Heart right ventricle (tissue), 16 donors: ENCODE measurements around the gene DHRS1. TPM values are rescaled to one million over a fixed set of nuclear protein-coding genes. Genes with fewer than 3 reads are reported as not detected.

Source experiments
- ATAC-seq, 8 donors: fragments of 200-7000 bp; cut with Tn5 transposase; one replicate each; pipeline ENCODE4 v1.9.1; 2020; ENCODE audit warnings: mild to moderate bottlenecking in 8 of 8, moderate library complexity in 8 of 8, moderate number of reproducible peaks in 1 of 8
- DNase-seq, 2 donors: peaks; one replicate each; pipeline ENCODE4 v3.0.0-alpha.2; 2020
- H3K27ac ChIP-seq, 10 donors: fragments of 200-600 bp; sonication (generic) in 2 of 10; one replicate each; pipeline versions ENCODE4 v1.5.0 to v1.8.0; 2020 to 2022; ENCODE audit warnings: mild to moderate bottlenecking in 3 of 10
- H3K27me3 ChIP-seq, 7 donors: fragments of 200-600 bp; one replicate each; pipeline ENCODE4 v1.8.0; 2021 to 2022; ENCODE audit warnings: mild to moderate bottlenecking in 2 of 7
- H3K36me3 ChIP-seq, 9 donors: fragments of 200-600 bp; sonication (generic) in 1 of 9; one replicate each; pipeline versions ENCODE4 v1.5.0 to v1.8.0; 2020 to 2022; ENCODE audit warnings: mild to moderate bottlenecking in 2 of 9
- H3K4me1 ChIP-seq, 9 donors: fragments of 200-600 bp; sonication (generic) in 1 of 9; one replicate each; pipeline versions ENCODE4 v1.5.0 to v1.8.0; 2020 to 2022; ENCODE audit warnings: mild to moderate bottlenecking in 4 of 9
- H3K4me3 ChIP-seq, 10 donors: fragments of 200-600 bp; sonication (generic) in 2 of 10; one replicate each; pipeline versions ENCODE4 v1.5.0 to v1.8.0; 2020 to 2022; ENCODE audit warnings: mild to moderate bottlenecking in 7 of 10, moderate library complexity in 2 of 10
- H3K9me3 ChIP-seq, 11 donors: fragments of 200-600 bp in 10 of 11; sonication (generic) in 2 of 11; one replicate each; pipeline versions ENCODE4 v1.5.0 to v1.8.0; 2013 to 2022; ENCODE audit warnings: mild to moderate bottlenecking in 2 of 11, control low read depth in 1 of 11, moderate library complexity in 1 of 11
- CTCF ChIP-seq, 9 donors: fragments of 200-600 bp; sonication (generic) in 2 of 9; IDR thresholded peaks; one replicate each; pipeline versions ENCODE4 v1.5.0 to v1.8.0; 2021 to 2022; ENCODE audit warnings: antibody characterized with exemption in 9 of 9, mild to moderate bottlenecking in 5 of 9, moderate library complexity in 1 of 9
- WGBS, 2 donors: extraction: QIAGEN DNeasy Blood & Tissue Kit; methylation state at CpG; one replicate each; pipeline ENCODE4 v1.1.7; 2013; ENCODE audit warnings: inconsistent platforms in 1 of 2; 5-methylcytosine and 5-hydroxymethylcytosine counted together
- intact Hi-C, 10 donors: fragments of 100-400 bp; cut with DNase I; formaldehyde crosslinking; loops; one replicate each; pipeline versions ENCODE4 v1.11.1 to v1.14.2; 2022
- polyA plus RNA-seq, 2 donors: library from polyadenylated mRNA; stranded (reverse); fragments of 200-250 nt; gene quantifications; one replicate each; pipeline ENCODE4 v1.2.3, GENCODE V29; 2013
- total RNA-seq, 10 donors: library from RNA; stranded (reverse); fragmentation: NEBNext Ultra II Directional in 3 of 10; extraction: Animal tissue kit (Norgen Biotek cat#: 25700) in 3 of 10; gene quantifications; one replicate each; pipeline versions ENCODE4 v1.2.1 to v1.2.4, GENCODE V29; 2021 to 2023
- donor health status: Arrhythmogenic right ventricular cardiomyopathy.
- donor health status: ischemic (EF 13 %, LVEDD 7.1; RV severe dilation, severe dysfunction).
- donor health status: healthy with polysubstance abuse.
- donor health status: DM: no; HTN: yes; CAD: no.
- donor health status: DM: no; HTN: no; CAD: no.
- donor health status: ischemic (EF 25% LVEDD 6.9; RV normal size, moderate dysfunction).
- donor health status: ischemic (EF 25% LVEDD 5.7; RV mildly dilated, moderate dysfunction).
- donor health status: healthy.
- donor health status: DM: yes; HTN: yes; CAD: no.
- donor health status: Ischemic cardiomyopathy.
- donor health status: ischemic (EF 35%, LVEDD 5.7; RV mildly dilated, moderate dysfunction).
- donor health status: nonischemic (EF 11% LVEDD 7.7; RV severe dilation, severe dysfunction).
- donor health status: DM: yes; HTN: yes; CAD: no.
- donor health status: PGD.
- donor health status: ischemic (EF 29% LVEDD 5.4; RV normal size, mild dysfunction).
- donor health status: nonischemic (EF 23%, LVEDD 6.1; RV moderate dilation, normal function).

Gene DHRS1
- total and polyA plus RNA-seq, 12 donors = 6.9 to 11.6 (median 9.0) TPM

DNA sequence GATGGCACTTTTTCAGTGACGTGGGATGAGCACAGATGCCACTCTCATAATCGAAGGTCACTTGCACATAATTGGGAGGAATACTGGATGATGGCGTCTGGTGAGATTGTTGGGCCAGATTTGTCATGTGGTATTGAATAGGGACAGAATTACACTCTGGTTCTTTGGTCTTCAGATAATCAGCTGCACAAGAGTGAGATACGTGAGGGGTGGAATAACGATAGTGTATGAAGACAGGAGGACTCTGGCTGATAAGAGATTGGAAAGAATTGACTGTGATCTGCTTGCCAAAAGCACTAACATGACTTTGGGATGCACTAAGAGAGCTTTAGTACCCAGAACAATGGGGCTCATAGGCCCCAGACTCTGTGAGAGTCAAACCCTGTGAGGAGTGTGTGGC lies 21.2 kb downstream of the DHRS1 start:
- H3K4me3 ChIP-seq = no peak overlapping the region
- WGBS, 2 donors = 62% methylated on average over 5 of the region's 5 CpGs
- no peaks in the 10 kb centered on the region for H3K9me3 ChIP-seq
- H3K4me1 ChIP-seq = peaks cover 0 to 94% (median 15%) of the 10 kb centered on the region in 9 donors
- H3K36me3 ChIP-seq = no peaks in the 10 kb centered on the region
- intact Hi-C loops = no loop called here
- no peak for TF ChIP-seq CTCF (IDR thresholded peaks at IDR 0.05)
- H3K27me3 ChIP-seq = no peaks in the 10 kb centered on the region
- ATAC-seq (no peak), DNase-seq (no peak)
- H3K27ac ChIP-seq = peak overlapping the region in 2 of 10 donors; percentile 55 to 72

DNA sequence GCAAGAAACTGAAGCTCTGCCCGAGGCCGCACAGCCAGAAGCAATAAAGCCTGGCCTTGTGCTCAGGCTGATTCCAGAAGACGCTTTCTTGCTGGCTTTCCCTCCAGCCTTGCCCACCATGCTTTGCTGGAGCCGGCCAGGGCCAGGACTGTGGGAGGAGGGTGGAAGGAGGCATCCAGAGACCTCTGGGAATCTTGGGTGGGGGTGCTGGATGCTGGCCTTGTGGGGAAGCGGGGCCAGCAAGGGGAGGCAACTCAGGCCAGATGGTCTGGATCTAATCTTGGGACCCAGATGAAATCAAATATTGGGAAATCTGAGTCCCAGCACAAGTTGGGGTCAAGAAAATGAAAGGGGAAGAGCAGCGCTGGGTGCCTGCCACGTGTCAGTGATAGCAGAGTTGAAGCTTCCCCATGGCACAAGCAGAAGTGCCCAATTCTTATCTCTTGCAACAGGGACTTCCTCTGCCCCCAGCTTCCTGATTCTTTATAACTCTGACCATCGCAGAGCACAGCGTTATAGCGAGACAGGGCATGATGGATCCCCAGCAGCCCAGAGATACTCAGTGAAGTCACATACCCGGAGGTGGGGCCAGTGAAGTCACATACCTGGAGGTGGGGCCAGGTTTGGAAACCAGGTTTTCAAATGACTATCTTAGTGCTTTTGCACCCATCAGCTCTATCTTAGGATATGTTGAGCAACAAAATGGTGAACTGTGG lies 21.8 kb downstream of the DHRS1 start:
- DNase-seq (no peak), ATAC-seq (peak in 4 of 8 donors; percentile 5 to 46 (median 30))
- peaks cover 0 to 100% (median 15%) of the 10 kb centered on the region in 9 donors for H3K4me1 ChIP-seq

DNA sequence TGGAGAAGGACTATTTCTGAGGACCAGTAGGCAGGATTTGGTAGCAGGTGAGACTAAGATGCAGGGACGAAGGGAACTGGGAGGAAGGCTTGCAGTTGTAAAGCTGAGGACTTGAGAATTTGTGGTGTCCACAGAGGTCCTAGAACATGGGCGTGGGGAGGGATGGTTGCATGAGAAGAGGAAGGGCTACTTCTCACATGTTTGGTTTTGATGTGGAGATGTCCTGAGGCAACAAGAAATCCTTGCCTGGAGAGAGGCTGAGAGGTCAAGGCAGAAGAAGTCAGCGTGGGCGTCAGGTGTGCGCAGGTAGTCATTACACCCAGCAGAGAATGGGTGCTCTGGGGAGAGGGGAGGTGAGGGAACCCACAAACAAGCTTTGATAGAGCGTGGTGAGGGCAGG lies 22.5 kb downstream of the DHRS1 start:
- ATAC-seq = no peak
- intact Hi-C loops = no loop called here
- no peaks in the 10 kb centered on the region for H3K9me3 ChIP-seq
- no peak for DNase-seq
- no peaks in the 10 kb centered on the region for H3K36me3 ChIP-seq
- H3K4me3 ChIP-seq = no peak overlapping the region
- H3K27me3 ChIP-seq = no peaks in the 10 kb centered on the region
- H3K27ac ChIP-seq = peak overlapping the region in 1 of 10 donors; percentile 72
- peaks cover 0 to 100% (median 15%) of the 10 kb centered on the region in 9 donors for H3K4me1 ChIP-seq
- no peak for TF ChIP-seq CTCF (IDR thresholded peaks at IDR 0.05)
- 91% methylated on average over 6 of the region's 6 CpGs for WGBS, 2 donors

More for the DNA sequence above, 21.8 kb downstream of the DHRS1 start:
- Histone ChIP-seq H3K27ac (peak overlapping the region in 2 of 10 donors; percentile 31 to 72), H3K9me3 (no peaks in the 10 kb centered on the region), H3K27me3 (no peaks in the 10 kb centered on the region), H3K4me3 (no peak overlapping the region), H3K36me3 (no peaks in the 10 kb centered on the region)
- TF ChIP-seq CTCF (IDR thresholded peaks at IDR 0.05) = no peak
- 76 to 84% methylated on average over 11 of the region's 11 CpGs for WGBS, 2 donors
- intact Hi-C loops = no loop called here

GRCh38 chr14:24274101-24274543 lies 25.5 kb downstream of the DHRS1 start:
- intact Hi-C loops = no loop called here
- Histone ChIP-seq H3K36me3 (peaks cover 0 to 8% (median 0%) of the 10 kb centered on the region in 9 donors), H3K9me3 (no peaks in the 10 kb centered on the region), H3K4me1 (peaks cover 0 to 84% (median 16%) of the 10 kb centered on the region in 9 donors), H3K27me3 (no peaks in the 10 kb centered on the region), H3K4me3 (no peak overlapping the region), H3K27ac (peak overlapping the region in 2 of 10 donors; percentile 13 to 68)
- no peak for TF ChIP-seq CTCF (IDR thresholded peaks at IDR 0.05)
- ATAC-seq (peak in 2 of 8 donors; percentile 12 to 23), DNase-seq (no peak)
- 53 to 66% methylated on average over 3 of the region's 3 CpGs for WGBS, 2 donors
